RPMI7951 (cell line): ENCODE results near the gene SLC27A5. TPM values are rescaled to one million over a fixed set of nuclear protein-coding genes. Genes with fewer than 3 reads are reported as not detected.

Source experiments
- DNase-seq: peaks from one replicate; pipeline ENCODE4 v3.0.0-alpha.2; 2012; ENCODE audit warnings: low read depth
- total RNA-seq: library from RNA; depleted of rRNA; stranded (reverse); fragments of >200 nt; shearing (Covaris generic); gene quantifications from 2 replicates; pipeline ENCODE4 v1.2.3, GENCODE V29; 2014; rRNA removed

SLC27A5 gene
- total RNA-seq = 4.7 and 6.0 TPM in 2 replicates

DNA sequence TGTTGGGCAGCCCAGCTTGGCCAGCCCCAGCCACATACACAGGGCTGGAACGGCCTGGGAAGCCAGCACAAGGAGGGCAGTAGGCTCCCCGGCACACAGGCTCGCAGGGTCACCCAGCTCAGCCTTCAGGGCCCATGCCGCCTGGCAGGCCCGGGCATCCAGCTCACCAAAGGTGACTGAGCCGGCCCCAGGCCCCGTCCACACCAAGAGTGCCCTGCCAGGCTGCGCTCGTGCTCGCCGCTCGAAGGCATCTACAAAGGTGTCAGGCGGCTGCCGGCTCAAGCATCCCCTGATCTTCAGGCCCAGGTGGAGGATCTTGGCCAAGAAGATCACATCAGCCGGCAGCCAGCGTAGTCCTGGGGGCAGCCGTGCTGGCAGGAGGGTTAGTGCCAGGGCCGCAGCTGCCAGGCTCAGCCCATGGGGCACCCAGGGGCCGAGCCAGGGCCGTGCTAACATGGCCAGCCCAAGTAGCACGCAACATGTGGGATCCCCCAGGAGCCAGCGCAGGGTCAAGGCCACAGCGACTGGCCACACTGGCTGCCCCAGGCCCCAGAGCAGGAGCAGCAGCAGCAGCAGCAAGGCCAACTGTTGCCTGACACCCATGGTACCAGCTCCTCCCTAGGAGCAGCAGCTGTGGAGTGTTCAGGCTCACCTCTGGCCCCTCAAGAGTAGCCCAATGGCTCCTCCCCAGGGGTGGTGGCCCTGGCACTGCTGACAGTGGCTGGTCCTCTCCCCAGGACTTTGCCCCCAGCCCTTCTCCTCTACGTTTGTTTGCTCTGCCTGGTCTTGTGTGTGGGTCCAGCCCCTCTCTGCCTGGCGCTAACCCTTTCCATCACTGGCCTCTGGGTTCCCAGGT, at the start of gene SLC27A5:
TSS of gene SLC27A5 (minus strand) at position 640 of the 856 bp plus-strand sequence. CDS start at position 603, 37 bp downstream.
- no peak for DNase-seq

- DNase-seq = no peak
Measured at GRCh38 chr19:58560921-58561320, 49.1 kb upstream of the SLC27A5 start.

DNA sequence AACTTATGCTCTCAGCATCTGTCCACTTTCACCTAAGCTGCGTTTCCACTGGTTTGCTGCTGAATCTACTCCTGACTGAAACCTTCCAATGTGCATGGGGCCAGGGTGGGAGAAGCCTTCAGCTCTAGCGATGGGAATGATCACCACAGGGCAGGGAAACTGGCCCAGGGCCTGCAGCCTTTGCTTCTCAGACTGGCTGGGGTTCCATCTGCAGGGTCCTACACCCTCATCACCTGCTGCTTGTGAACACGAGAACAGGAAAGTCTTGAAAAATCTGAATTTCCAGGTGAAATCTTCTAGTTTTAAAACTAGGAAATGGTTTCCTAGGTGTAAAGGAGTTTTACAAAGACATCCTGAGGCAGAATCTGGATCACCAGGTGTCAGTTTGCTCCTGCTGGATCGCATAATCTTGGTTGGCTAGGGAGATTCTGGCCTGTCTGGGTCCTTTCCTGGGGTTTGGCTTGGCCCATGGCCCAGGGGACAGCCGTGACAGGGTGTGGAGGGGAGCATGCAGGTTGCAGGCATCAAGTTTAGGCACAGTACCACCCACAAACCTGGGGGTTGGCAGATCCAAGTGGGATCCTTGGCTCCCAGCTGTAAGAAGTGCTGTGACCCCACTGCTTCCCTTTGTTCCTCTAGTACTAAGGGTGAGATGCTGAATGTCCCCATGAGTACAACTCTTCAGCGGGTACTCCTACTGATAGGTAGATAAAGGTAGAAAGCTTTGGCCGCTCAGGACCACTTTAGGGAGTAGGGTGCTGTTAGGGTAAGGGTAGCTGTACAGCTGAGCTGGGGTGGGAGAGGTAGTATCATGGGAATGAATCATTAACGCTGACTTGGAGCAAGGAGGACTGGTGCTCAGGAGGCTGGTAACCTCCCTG, 48.5 kb upstream of the SLC27A5 start:
- DNase-seq = no peak

DNA sequence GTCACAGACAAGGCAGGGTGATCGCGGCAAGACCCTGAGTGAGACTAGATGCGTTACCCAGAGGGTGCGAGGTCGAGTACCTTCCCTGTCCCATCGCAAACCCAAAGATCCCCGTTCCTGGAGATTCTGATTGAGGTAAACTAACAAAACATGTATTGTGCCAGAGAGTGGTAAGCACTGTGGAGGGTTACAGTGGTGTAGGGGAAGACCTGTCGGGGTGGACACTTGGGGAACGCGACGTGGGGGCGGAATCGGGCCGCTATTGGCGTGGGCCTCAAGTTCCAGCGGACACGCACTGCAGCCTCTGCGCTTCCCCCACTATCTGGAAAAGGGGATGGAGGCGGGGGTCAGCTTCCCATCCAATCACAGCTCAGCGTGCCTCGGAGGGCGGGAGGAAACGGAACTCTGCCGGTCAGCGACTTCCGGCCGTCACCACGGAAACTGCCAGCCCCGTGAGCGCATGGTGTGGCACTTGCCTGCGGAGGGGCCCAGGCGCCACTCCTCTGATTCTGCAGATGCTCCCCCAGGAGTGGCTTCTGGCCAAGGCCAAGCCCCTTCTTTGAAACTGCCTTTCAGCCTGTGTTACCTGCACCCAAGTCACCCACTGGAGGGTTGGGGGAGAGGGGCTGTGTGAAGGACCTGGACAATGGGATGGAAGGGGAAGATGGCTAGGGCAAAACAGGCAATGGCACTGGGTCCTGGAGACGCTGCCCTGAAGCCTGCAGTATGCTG, 47.6 kb upstream of the SLC27A5 start:
- peak; percentile 94 for DNase-seq

GRCh38 chr19:58558623-58559274, 47.0 kb upstream of the SLC27A5 start:
- DNase-seq = peak; percentile 97

GRCh38 chr19:58558066-58558622, 46.4 kb upstream of the SLC27A5 start, which contains the start of gene UBE2M:
TSS of gene UBE2M (minus strand) at chr19:58558611. CDS start at chr19:58558381, 230 bp downstream.
- DNase-seq = no peak

DNA sequence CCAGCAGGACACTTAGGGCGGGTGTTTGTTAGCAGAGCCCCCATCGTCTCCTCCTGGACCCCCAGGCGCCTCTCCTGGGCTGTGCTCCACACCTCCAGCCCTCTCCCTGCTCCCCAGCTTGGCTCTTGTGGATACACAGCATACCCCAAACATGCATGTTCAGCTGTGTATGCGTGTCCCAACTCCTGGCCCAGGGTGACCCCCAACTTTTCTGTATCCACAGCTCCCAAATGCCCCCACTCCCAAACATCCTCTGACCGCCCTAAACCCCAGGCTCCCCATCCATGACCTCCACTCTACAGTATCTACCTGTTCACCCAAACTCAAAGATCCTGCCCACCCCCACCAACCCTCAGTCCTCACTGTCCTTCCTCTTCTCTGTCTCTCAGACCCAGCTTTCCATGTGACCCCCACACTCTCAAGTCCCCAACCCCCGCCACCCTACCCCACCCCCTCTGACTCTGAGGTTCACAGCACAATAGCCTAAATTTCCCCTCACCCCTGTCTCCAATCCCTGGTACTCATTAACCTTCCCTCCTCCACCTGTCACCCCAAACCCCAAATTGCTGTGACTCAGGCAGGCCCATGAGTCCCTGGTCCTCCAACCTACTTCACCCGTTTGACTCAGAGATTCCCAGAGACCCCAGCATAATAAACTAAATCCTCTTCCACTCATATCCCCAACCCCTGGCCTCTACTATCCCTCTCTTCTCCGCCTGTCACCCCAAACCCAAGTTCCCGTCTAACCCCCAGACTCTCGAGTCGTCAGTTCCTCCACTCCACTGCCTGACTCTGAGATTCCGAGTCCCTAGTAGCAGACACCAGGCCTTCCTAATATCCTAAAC, 45.7 kb upstream of the SLC27A5 start:
- DNase-seq = no peak

DNA sequence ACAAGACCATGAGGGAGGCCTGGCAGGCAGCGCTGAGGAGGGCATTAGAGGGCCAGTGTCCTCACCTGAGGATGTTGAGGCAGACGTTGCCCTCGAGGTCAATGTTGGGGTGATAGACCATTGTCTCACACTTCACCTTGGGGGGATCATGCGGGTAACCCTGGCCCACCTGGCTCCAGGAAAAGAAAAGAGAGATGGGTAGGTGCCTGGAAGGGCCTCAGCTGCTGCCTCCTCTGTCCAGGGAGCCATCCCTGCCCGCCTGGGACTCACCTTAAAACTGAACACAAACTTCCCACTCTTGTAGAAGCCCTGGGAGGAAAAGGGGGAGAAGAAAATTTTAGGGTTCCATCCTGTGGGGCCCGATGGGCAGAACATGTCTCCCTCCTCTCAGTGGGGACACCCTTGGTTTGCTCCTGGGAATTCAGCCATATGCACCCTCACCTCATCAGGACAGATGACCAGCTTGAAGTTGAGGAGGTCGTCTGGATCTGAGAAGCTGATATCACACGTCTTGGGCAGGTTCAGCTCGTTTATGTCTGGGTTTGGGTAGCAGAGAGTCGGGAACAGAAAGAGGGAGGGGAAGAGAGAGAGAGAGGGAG, 44.9 kb upstream of the SLC27A5 start:
- no peak for DNase-seq

- DNase-seq = no peak
Measured at GRCh38 chr19:58555920-58556621, 44.3 kb upstream of the SLC27A5 start.

DNA sequence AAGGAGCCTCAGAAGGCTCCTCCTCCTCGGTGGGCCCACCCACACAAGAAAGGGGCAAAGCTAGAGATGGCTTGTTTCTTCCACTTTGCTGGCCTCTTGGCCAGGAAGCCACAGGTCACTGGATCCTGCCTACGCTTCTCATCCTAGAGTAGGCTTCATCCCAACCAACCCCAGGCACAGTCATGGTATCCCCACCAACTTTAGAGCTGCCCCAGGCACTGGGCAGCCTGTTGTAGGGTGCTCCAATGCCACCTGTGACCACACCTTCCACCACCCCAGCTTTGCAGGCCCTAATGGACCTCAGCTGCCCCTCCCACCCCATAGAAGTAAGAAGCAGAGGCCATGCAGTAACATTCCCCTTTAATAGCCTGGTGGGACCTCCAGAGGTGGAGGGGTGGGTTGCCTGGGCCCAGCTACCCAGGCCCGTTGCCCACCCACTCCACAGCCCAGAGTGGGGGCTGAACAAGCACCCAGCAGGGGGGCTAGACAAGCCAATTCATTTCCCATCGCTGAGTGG, 43.6 kb upstream of the SLC27A5 start:
- DNase-seq = no peak

DNA sequence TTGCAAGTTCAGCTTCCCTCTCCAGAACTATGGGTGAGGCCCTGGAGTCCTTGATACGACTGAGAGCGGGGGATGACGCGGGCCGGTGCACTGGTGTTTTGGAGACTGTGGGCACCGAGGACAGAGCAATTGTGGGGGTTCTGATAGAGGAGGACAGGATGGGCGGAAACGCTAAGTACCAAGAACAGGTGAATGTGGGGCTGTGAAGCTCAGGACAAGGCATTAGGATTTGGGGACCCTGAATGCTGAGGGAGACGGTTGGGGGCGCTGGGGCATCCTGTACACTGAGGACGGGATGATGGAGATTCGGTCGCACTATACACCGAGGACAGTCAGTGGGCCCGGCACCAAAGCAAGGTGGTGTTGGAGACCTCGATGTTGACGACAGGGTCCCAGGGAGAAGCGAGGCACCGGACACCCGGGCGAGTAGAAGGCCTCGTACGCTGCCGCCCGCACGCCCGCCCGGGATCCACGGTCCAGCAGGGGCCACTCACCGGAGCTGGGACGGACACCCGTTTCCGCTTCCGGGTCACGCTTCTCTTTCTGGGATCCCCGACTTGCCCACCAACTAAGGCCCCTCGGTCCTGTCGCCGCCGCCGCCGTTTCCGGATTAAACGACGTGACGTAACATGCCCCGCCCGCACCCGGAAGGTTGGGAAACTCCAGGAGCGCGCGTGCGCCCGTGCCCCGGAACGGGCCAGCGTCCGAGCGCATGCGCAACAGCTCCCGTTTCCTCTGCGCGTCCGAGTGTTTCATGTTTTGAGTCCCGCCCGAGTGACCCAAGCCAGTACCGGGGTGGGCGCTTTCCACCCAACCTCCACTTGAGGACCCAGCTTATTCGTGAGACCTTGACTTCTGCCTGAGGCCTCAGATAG, 42.9 kb upstream of the SLC27A5 start, which contains the start of gene CHMP2A:
TSS of gene CHMP2A (minus strand) at position 612 of the 875 bp plus-strand sequence. CDS start 893 bp downstream, outside the sequence.
- peak; percentile 96 for DNase-seq

GRCh38 chr19:58553799-58554493, 42.2 kb upstream of the SLC27A5 start:
- peak; percentile 25 for DNase-seq

DNA sequence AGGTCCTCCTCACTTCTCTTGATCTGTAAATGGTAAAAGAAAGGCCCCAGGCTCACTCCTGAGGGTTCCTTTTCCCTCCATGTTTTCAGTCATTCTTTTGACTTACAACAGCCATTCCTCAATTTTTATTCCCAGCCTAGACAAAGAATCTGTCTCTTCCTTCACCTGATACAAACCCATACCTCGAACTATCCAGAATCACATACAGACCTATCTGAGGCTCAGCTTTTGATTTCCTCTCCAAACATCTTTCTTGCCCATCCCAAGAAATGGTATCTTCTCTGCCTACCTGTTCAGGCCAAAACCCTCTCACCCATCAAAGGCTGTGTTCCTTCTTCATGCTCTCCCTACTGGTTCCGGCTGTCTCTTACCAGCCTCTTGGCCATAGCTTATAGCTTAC, 40.9 kb upstream of the SLC27A5 start:
- no peak for DNase-seq

DNA sequence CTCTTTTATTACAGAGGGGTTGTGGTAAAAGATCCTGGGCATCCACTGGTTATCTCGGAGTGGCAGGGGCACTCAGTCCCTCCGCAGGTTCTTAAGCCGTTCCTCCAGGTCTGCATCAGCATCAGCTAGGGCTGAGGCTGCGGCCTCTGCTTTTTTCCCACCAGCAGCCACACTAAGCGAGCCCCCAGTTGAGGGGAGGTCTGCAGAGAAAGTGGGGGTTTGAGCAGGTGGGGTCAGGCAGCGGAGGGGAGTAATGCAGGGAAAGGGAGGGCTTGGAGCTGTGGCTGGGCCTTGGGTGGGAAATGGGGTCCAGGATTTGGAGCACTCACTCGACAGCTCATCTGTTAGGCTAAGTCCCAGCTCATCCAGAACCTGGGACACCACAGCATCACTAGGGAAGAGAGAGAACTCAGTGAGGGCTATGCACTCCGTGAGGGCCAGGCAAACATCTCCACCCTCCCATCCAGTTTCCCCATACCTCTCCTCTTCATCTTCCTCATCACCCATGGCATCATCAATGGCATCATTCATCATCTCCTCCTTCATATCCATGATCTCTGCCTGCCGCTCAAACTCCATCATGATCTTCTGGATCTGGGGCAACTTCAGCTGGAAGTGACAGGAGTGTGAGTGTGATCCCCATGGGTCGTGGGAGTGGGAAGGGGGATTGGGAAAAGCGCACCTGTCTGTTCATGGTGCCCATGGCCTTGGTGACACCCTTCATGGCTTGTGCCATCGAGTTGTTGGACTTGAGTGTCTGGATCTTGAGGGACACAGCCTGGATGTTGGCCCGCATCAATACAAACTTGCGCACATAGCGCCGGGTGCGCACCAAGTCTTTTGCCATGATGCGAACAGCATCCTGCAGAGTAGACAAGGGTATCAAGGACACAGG, 40.0 kb upstream of the SLC27A5 start:
- no peak for DNase-seq

DNA sequence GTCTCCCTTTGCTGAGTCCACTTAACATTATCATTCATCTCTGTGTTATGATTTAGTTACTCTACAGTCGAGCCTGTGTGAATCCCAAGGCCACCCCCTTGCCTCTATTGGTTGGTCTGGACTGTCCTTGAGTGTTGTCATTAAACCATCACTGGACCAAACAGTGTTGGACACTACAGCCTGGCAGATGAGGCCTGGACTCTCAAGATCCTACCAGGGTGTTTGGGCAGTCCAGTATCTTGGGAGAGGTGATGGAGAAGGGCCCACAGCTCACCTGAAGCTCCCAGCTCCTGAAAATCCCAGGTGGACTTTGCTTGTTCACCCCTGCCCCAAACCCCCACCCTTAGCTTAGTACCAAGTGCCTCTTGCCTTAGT, 39.3 kb upstream of the SLC27A5 start:
- DNase-seq = no peak
